Natural killer cell (primary cell): Measurements from ENCODE around the gene LRIG1. TPM values are rescaled to one million over a fixed set of nuclear protein-coding genes. Genes with fewer than 3 reads are reported as not detected.

Experiments used
- ATAC-seq, 3 donors: fragments of 150-1000 bp in 2 of 3; fragments of 200-7000 bp in 1 of 3; cut with Tn5 transposase; 1 replicate in 1 of 3; 2 replicates in 2 of 3; pipeline ENCODE4 v1.10.0; 2021; ENCODE audit warnings: mild to moderate bottlenecking in 2 of 3, moderate library complexity in 2 of 3
- DNase-seq, 2 donors: peaks; one replicate each; pipeline versions ENCODE4 v3.0.0 to v3.0.0-alpha.2; 2013 to 2021; ENCODE audit warnings: mixed read lengths in 1 of 2
- H3K27ac ChIP-seq: one replicate; pipeline ENCODE4 v1.5.1; 2013; ENCODE audit warnings: mild to moderate bottlenecking, low read length
- H3K27me3 ChIP-seq: one replicate; pipeline ENCODE4 v1.6.1; 2013; ENCODE audit warnings: low read length; ENCODE audit not compliant: control insufficient read depth, insufficient read depth
- H3K36me3 ChIP-seq: one replicate; pipeline ENCODE4 v1.6.1; 2013; ENCODE audit warnings: low read length; ENCODE audit not compliant: control insufficient read depth, insufficient read depth
- H3K4me1 ChIP-seq: one replicate; pipeline ENCODE4 v1.6.1; 2013; ENCODE audit warnings: low read length; ENCODE audit not compliant: control insufficient read depth, insufficient read depth
- H3K4me3 ChIP-seq: one replicate; pipeline ENCODE4 v1.5.1; 2013; ENCODE audit warnings: low read length
- H3K9me3 ChIP-seq: one replicate; pipeline ENCODE4 v1.6.1; 2013; ENCODE audit warnings: low read length; ENCODE audit not compliant: control insufficient read depth, insufficient read depth
- H3K27ac Mint-ChIP-seq, 2 donors: one replicate each; pipeline ENCODE4 v1.8.0; 2022; ENCODE audit warnings: mild to moderate bottlenecking in 2 of 2, mixed read lengths in 2 of 2, moderate library complexity in 1 of 2
- H3K27me3 Mint-ChIP-seq, 2 donors: one replicate each; pipeline ENCODE4 v1.8.0; 2022; ENCODE audit warnings: low read depth in 2 of 2, mixed read lengths in 2 of 2
- H3K36me3 Mint-ChIP-seq: one replicate; pipeline ENCODE4 v1.8.0; 2022; ENCODE audit warnings: mixed read lengths
- H3K4me1 Mint-ChIP-seq, 2 donors: one replicate each; pipeline ENCODE4 v1.8.0; 2022; ENCODE audit warnings: mixed read lengths in 2 of 2
- H3K4me3 Mint-ChIP-seq: one replicate; pipeline ENCODE4 v1.8.0; 2022; ENCODE audit warnings: mild to moderate bottlenecking, moderate library complexity, mixed read lengths
- H3K9me3 Mint-ChIP-seq, 2 donors: one replicate each; pipeline ENCODE4 v1.8.0; 2022; ENCODE audit warnings: mixed read lengths in 2 of 2
- CTCF ChIP-seq: fragments of 200-600 bp; IDR thresholded peaks from one replicate; pipeline ENCODE4 v1.8.0; 2022; ENCODE audit warnings: antibody characterized with exemption
- WGBS: methylation state at CpG from one replicate; pipeline ENCODE4 v1.1.7; 2013; ENCODE audit warnings: missing lambda C conversion rate; ENCODE audit not compliant: insufficient coverage; 5-methylcytosine and 5-hydroxymethylcytosine counted together
- intact Hi-C: fragments of 100-400 bp; cut with micrococcal nuclease; formaldehyde crosslinking; loops from one replicate; pipeline ENCODE4 v1.14.2; 2022
- total RNA-seq, 4 donors: library from RNA; stranded (reverse); fragments of 120-200 nt in 1 of 4; gene quantifications; one replicate each; pipeline versions ENCODE4 v1.2.3 to v1.2.4, GENCODE V29; 2013 to 2022

Gene LRIG1
- total RNA-seq, 3 donors from 2014 or later (not counting 1 experiment from before 2014, with no cell fraction given): 5.5 to 10.6 (median 8.5) TPM

GRCh38 chr3:66348704-66349103 is 152.1 kb downstream of the LRIG1 start:
- Mint-ChIP-seq H3K27ac (no peak overlapping the region), H3K9me3 (no peaks in the 10 kb centered on the region), H3K4me1 (peaks cover 30 to 31% of the 10 kb centered on the region in 2 donors), H3K27me3 (no peaks in the 10 kb centered on the region), H3K4me3 (no peak overlapping the region), H3K36me3 (no peaks in the 10 kb centered on the region)
- DNase-seq: no peak
- H3K27me3 ChIP-seq: no peaks in the 10 kb centered on the region
- TF ChIP-seq CTCF: no peak
- H3K4me1 ChIP-seq: peaks cover 18% of the 10 kb centered on the region
- H3K9me3 ChIP-seq: no peaks in the 10 kb centered on the region
- no peak overlapping the region for H3K27ac ChIP-seq
- WGBS: 97% methylated on average over 3 of the region's 3 CpGs
- intact Hi-C loops: no loop called here
- no peak for ATAC-seq
- H3K4me3 ChIP-seq: no peak overlapping the region
- H3K36me3 ChIP-seq: peaks cover 1% of the 10 kb centered on the region

- H3K4me1 Mint-ChIP-seq: peaks cover 16 to 18% of the 10 kb centered on the region in 2 donors
- ATAC-seq (no peak), DNase-seq (no peak)
- H3K27ac Mint-ChIP-seq: peak overlapping the region; percentile 62 to 70
- 95% methylated on average over 6 of the region's 8 CpGs for WGBS
- Histone ChIP-seq H3K27me3 (no peaks in the 10 kb centered on the region), H3K27ac (no peak overlapping the region), H3K4me3 (no peak overlapping the region), H3K4me1 (peaks cover 6% of the 10 kb centered on the region), H3K36me3 (peaks cover 1% of the 10 kb centered on the region), H3K9me3 (no peaks in the 10 kb centered on the region)
- peak overlapping the region; percentile 13 for H3K4me3 Mint-ChIP-seq
- intact Hi-C loops: no loop called here
- no peak for TF ChIP-seq CTCF
- H3K36me3 Mint-ChIP-seq: no peaks in the 10 kb centered on the region
- no peaks in the 10 kb centered on the region for H3K27me3 Mint-ChIP-seq
- H3K9me3 Mint-ChIP-seq: no peaks in the 10 kb centered on the region
Measured at GRCh38 chr3:66344848-66345578, 155.8 kb downstream of the LRIG1 start.

- Mint-ChIP-seq H3K9me3 (no peaks in the 10 kb centered on the region), H3K36me3 (no peaks in the 10 kb centered on the region), H3K27ac (no peak overlapping the region), H3K4me1 (peaks cover 22 to 24% of the 10 kb centered on the region in 2 donors), H3K4me3 (no peak overlapping the region), H3K27me3 (no peaks in the 10 kb centered on the region)
- intact Hi-C loops: no loop called here
- no peak for ATAC-seq
- H3K27me3 ChIP-seq: no peaks in the 10 kb centered on the region
- no peaks in the 10 kb centered on the region for H3K9me3 ChIP-seq
- peaks cover 6% of the 10 kb centered on the region for H3K4me1 ChIP-seq
- TF ChIP-seq CTCF: no peak
- H3K36me3 ChIP-seq: peaks cover 1% of the 10 kb centered on the region
- WGBS: 97% methylated on average over 7 of the region's 9 CpGs
- H3K4me3 ChIP-seq: no peak overlapping the region
- DNase-seq: no peak
- H3K27ac ChIP-seq: no peak overlapping the region
Measured at GRCh38 chr3:66344391-66344811, 156.4 kb downstream of the LRIG1 start.
